Activated CD4-positive, alpha-beta T cell treated with anti-CD3 and anti-CD28 coated beads for 36 hours (primary cell): ENCODE measurements around the gene TMEM140. TPM values are rescaled to one million over a fixed set of nuclear protein-coding genes. Genes with fewer than 3 reads are reported as not detected.

Experiments
- ATAC-seq: fragments of 200-7000 bp; cut with Tn5 transposase; one replicate; pipeline ENCODE4 v1.10.0; 2021; ENCODE audit warnings: mild to moderate bottlenecking, moderate library complexity
- CTCF ChIA-PET: fragments of 350-600 bp; sonication (Branson Sonifier 250); formaldehyde crosslinking; loops from one replicate; lab custom pipeline; 2021; ENCODE audit warnings: antibody characterized with exemption; lab: Charles Lee
- POLR2A ChIA-PET: fragments of 350-600 bp; sonication (Branson Sonifier 250); formaldehyde crosslinking; loops from one replicate; lab custom pipeline; 2021; ENCODE audit warnings: antibody characterized with exemption, inconsistent platforms; lab: Charles Lee
- DNase-seq: peaks from one replicate; pipeline ENCODE4 v3.0.0-alpha.2; 2020
- H3K27ac Mint-ChIP-seq: one replicate; pipeline ENCODE4 v1.8.0; 2021; ENCODE audit warnings: mixed read lengths
- H3K27me3 Mint-ChIP-seq: one replicate; pipeline ENCODE4 v1.8.0; 2021; ENCODE audit warnings: mixed read lengths
- H3K36me3 Mint-ChIP-seq: one replicate; pipeline ENCODE4 v1.8.0; 2021; ENCODE audit warnings: low read depth, mixed read lengths
- H3K4me1 Mint-ChIP-seq: one replicate; pipeline ENCODE4 v1.8.0; 2021; ENCODE audit warnings: mixed read lengths
- H3K4me3 Mint-ChIP-seq: one replicate; pipeline ENCODE4 v1.8.0; 2021; ENCODE audit warnings: mild to moderate bottlenecking, moderate library complexity, mixed read lengths
- H3K9me3 Mint-ChIP-seq: one replicate; pipeline ENCODE4 v1.8.0; 2021; ENCODE audit warnings: low read depth, mixed read lengths
- intact Hi-C, 2 experiments: fragments of 100-400 bp; cut with DNase I in 1 of 2; cut with micrococcal nuclease in 1 of 2; formaldehyde crosslinking; loops; one replicate each; pipeline versions ENCODE4 v1.14.2 to v1.15.1; 2022 to 2024; cut with DNase I, micrococcal nuclease
- total RNA-seq, 2 experiments: library from RNA; stranded (reverse); gene quantifications; one replicate each; pipeline ENCODE4 v1.2.3, GENCODE V29; 2021

TMEM140 gene
- total RNA-seq, 2 experiments from 2014 or later = 10.8 to 12.1 TPM

- Mint-ChIP-seq H3K27me3 (no peaks in the 10 kb centered on the region), H3K9me3 (peaks cover 9% of the 10 kb centered on the region), H3K4me1 (no peaks in the 10 kb centered on the region), H3K4me3 (no peak overlapping the region), H3K27ac (no peak overlapping the region), H3K36me3 (peaks cover 7% of the 10 kb centered on the region)
- DNase-seq (no peak), ATAC-seq (no peak)
- intact Hi-C loops = no loop called here
- POLR2A ChIA-PET = no interaction called here
- CTCF ChIA-PET = interaction anchor here (0.7 to 1.0 kb wide), 2 partner anchors 9 to 40 kb away, joined by 3 read pairs; no protein-coding TSS in a partner anchor
Observed at GRCh38 chr7:135128931-135129330, 18.9 kb upstream of the TMEM140 start.

GRCh38 chr7:135129579-135129978, 18.3 kb upstream of the TMEM140 start:
- POLR2A ChIA-PET = no interaction called here
- no peak overlapping the region for H3K4me3 Mint-ChIP-seq
- H3K9me3 Mint-ChIP-seq = peaks cover 9% of the 10 kb centered on the region
- no peak for DNase-seq
- no peaks in the 10 kb centered on the region for H3K27me3 Mint-ChIP-seq
- no peaks in the 10 kb centered on the region for H3K4me1 Mint-ChIP-seq
- intact Hi-C loops = no loop called here
- H3K36me3 Mint-ChIP-seq = peaks cover 7% of the 10 kb centered on the region
- no peak overlapping the region for H3K27ac Mint-ChIP-seq
- ATAC-seq = no peak
- CTCF ChIA-PET = interaction anchor here (0.7 kb wide), 2 partner anchors 30 to 39 kb away, joined by 3 read pairs; no protein-coding TSS in a partner anchor

GRCh38 chr7:135143885-135144668, 3.8 kb upstream of the TMEM140 start:
- ATAC-seq (no peak), DNase-seq (no peak)
- Mint-ChIP-seq H3K9me3 (peaks cover 4% of the 10 kb centered on the region), H3K4me1 (peaks cover 28% of the 10 kb centered on the region), H3K36me3 (peaks cover 4% of the 10 kb centered on the region), H3K27ac (no peak overlapping the region), H3K4me3 (no peak overlapping the region), H3K27me3 (no peaks in the 10 kb centered on the region)
- CTCF ChIA-PET = interaction anchor here (0.6 to 1.0 kb wide), 4 partner anchors 14 to 631 kb away, joined by 3 read pairs; no protein-coding TSS in a partner anchor
- POLR2A ChIA-PET = no interaction called here
- intact Hi-C loops = no loop called here

- peaks cover 52% of the 10 kb centered on the region for H3K4me1 Mint-ChIP-seq
Observed at GRCh38 chr7:135147341-135147898, 452 bp upstream of the TMEM140 start.

DNA sequence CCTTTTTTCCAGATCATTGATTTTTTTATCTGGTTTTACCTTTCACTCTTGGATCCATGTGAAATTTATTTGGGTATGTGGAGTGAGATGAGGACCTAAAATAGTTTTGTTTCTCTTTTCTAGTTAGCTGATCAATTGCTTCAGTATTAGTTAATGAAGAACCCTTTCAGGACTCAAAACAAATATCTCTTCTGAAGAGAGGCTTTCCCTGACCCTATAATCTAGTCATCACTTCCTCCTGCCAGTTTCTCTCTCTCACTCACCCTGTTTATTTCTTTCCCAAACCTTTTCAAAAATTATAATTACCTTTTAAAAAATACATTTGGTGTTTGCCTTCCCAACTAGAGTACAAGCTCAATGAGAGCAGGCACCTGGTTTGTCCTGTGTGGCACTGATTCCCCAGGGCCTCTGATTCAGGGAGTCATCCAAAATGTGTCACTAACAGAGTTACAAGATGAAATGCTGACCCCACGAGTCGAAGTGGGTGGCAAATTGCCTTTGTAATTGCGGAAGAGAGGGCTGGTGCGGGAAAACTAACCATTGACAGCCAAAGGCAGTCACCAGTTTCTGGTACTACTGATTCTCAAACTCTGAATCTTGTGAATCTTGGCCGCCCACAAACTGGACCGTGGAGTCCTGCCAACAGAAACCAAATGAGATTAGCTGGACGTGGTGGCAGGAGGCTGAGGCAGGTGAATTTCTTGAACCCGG, 2.4 kb downstream of the TMEM140 start:
- Mint-ChIP-seq H3K27ac (no peak overlapping the region), H3K9me3 (peaks cover 20% of the 10 kb centered on the region), H3K27me3 (no peaks in the 10 kb centered on the region), H3K4me3 (peak overlapping the region; percentile 79), H3K36me3 (peaks cover 42% of the 10 kb centered on the region), H3K4me1 (peaks cover 60% of the 10 kb centered on the region)
- ATAC-seq (no peak), DNase-seq (no peak)
- ChIA-PET POLR2A (interaction anchor here (1.2 kb wide), 1 partner anchor 14 kb away, joined by 4 read pairs; no protein-coding TSS in a partner anchor), CTCF (interaction anchor here (1.1 kb wide), 1 partner anchor 11 kb away, joined by 4 read pairs; no protein-coding TSS in a partner anchor)
- intact Hi-C loops = no loop called here

More at GRCh38 chr7:135147341-135147898, 452 bp upstream of the TMEM140 start:
- Mint-ChIP-seq H3K9me3 (no peaks in the 10 kb centered on the region), H3K27me3 (no peaks in the 10 kb centered on the region), H3K36me3 (peaks cover 15% of the 10 kb centered on the region), H3K27ac (peak overlapping the region; percentile 92), H3K4me3 (peak overlapping the region; percentile 79)
- ATAC-seq (peak; percentile 33), DNase-seq (no peak)
- intact Hi-C loops = loop anchor here (1.0 to 5.0 kb wide), 5 partner anchors 63 to 500 kb away; partner anchors contain the start of genes BPGM (in 2 of the 2), AGBL3 (in 1 of the 2), CNOT4 (in 1 of the 2) and WDR91 (in 1 of the 2)
- ChIA-PET POLR2A (interaction anchor here (0.9 to 1.4 kb wide), 3 partner anchors 11 to 161 kb away, joined by 3 to 10 read pairs (median 4); partner anchors contain the start of genes AGBL3 and CYREN), CTCF (interaction anchor here (0.9 to 2.7 kb wide), 8 partner anchors 11 to 480 kb away, joined by 3 to 12 read pairs (median 4); partner anchors contain the start of gene CYREN)

DNA sequence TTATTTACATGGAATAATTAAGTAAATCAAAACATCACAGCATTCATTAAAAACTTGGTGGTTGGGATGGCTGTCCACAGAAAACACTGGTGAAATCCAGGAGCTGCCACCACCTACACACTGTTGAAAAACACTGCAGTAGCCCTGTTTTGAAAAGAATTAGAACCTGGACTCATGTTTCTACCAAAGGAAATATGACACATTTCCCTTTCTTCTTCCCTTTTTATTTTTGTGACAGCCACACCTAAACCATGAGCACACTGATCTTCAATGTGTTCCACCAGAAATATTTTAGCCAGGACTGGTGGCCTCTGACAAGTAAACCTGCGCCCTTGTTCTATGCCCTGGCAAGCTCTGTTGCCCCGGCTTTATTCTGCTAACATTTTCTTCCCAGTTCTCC, 3.3 kb downstream of the TMEM140 start:
- intact Hi-C loops = no loop called here
- no peaks in the 10 kb centered on the region for H3K27me3 Mint-ChIP-seq
- no peak for DNase-seq
- H3K27ac Mint-ChIP-seq = peak overlapping the region; percentile 3
- H3K4me3 Mint-ChIP-seq = no peak overlapping the region
- POLR2A ChIA-PET = interaction anchor here (1.2 kb wide), 1 partner anchor 13 kb away, joined by 4 read pairs; no protein-coding TSS in a partner anchor
- H3K36me3 Mint-ChIP-seq = peaks cover 47% of the 10 kb centered on the region
- peaks cover 27% of the 10 kb centered on the region for H3K9me3 Mint-ChIP-seq
- peaks cover 53% of the 10 kb centered on the region for H3K4me1 Mint-ChIP-seq
- CTCF ChIA-PET = interaction anchor here (0.6 to 1.1 kb wide), 4 partner anchors 10 to 503 kb away, joined by 3 to 4 read pairs (median 3); no protein-coding TSS in a partner anchor
- ATAC-seq = no peak

- peaks cover 51% of the 10 kb centered on the region for H3K36me3 Mint-ChIP-seq
- no peak for ATAC-seq
- intact Hi-C loops = no loop called here
- ChIA-PET CTCF (interaction anchor here (0.6 to 1.1 kb wide), 4 partner anchors 32 to 503 kb away, joined by 3 read pairs; no protein-coding TSS in a partner anchor), POLR2A (interaction anchor here (0.6 to 1.2 kb wide), 2 partner anchors 12 to 440 kb away, joined by 3 to 4 read pairs; no protein-coding TSS in a partner anchor)
- H3K4me3 Mint-ChIP-seq = no peak overlapping the region
- H3K27ac Mint-ChIP-seq = peak overlapping the region; percentile 23
- no peak for DNase-seq
- no peaks in the 10 kb centered on the region for H3K27me3 Mint-ChIP-seq
- H3K4me1 Mint-ChIP-seq = peaks cover 49% of the 10 kb centered on the region
- H3K9me3 Mint-ChIP-seq = peaks cover 31% of the 10 kb centered on the region
Observed at GRCh38 chr7:135151533-135151932, 3.7 kb downstream of the TMEM140 start.

DNA sequence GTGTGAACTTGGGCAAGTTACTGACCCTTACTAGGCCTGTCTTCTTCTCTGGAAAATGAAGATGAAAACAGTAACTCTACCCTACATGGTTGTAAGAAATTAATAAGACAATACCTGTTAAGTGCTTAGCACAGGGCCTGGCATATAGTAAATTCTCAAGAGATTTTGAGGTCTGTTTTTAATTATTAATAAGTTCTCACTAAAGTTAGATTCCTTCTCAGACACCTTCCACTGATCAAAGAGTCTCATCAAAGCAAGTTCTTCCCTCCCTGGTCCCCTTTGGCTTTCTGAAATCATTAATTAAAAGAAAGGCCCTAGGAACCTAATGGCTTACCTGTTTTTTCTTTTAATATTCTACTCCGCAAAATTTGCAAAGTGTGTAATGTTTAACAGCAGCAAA, 4.6 kb downstream of the TMEM140 start:
- DNase-seq (no peak), ATAC-seq (no peak)
- POLR2A ChIA-PET = no interaction called here
- H3K4me1 Mint-ChIP-seq = peaks cover 46% of the 10 kb centered on the region
- CTCF ChIA-PET = interaction anchor here (0.8 kb wide), 1 partner anchor 165 kb away, joined by 3 read pairs; no protein-coding TSS in a partner anchor
- no peaks in the 10 kb centered on the region for H3K27me3 Mint-ChIP-seq
- no peak overlapping the region for H3K27ac Mint-ChIP-seq
- H3K36me3 Mint-ChIP-seq = peaks cover 61% of the 10 kb centered on the region
- H3K9me3 Mint-ChIP-seq = peaks cover 38% of the 10 kb centered on the region
- no peak overlapping the region for H3K4me3 Mint-ChIP-seq
- intact Hi-C loops = no loop called here

DNA sequence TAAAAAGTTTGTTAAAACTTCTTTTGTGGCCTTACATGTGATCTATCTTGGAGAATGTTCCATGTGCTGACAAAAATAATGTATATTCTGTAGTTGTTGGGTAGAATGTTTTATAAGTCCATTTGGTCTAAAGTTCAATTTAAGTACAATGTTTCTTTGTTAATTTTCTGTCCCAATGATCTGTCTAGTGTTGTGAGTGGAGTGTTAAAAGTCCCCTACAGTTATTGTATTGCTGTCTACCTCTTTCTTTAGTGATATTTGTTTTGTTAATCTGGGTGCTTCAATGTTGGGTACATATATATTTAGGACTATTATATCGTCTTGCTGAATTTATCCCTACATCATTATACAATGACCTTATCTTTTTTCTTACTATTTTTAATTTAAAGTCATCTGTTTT, 6.9 kb downstream of the TMEM140 start:
- H3K36me3 Mint-ChIP-seq = peaks cover 69% of the 10 kb centered on the region
- H3K27me3 Mint-ChIP-seq = no peaks in the 10 kb centered on the region
- H3K4me1 Mint-ChIP-seq = peaks cover 45% of the 10 kb centered on the region
- DNase-seq = no peak
- CTCF ChIA-PET = interaction anchor here (1.0 kb wide), 1 partner anchor 14 kb away, joined by 4 read pairs; no protein-coding TSS in a partner anchor
- POLR2A ChIA-PET = no interaction called here
- H3K4me3 Mint-ChIP-seq = no peak overlapping the region
- intact Hi-C loops = no loop called here
- no peak overlapping the region for H3K27ac Mint-ChIP-seq
- peaks cover 40% of the 10 kb centered on the region for H3K9me3 Mint-ChIP-seq
- ATAC-seq = no peak

DNA sequence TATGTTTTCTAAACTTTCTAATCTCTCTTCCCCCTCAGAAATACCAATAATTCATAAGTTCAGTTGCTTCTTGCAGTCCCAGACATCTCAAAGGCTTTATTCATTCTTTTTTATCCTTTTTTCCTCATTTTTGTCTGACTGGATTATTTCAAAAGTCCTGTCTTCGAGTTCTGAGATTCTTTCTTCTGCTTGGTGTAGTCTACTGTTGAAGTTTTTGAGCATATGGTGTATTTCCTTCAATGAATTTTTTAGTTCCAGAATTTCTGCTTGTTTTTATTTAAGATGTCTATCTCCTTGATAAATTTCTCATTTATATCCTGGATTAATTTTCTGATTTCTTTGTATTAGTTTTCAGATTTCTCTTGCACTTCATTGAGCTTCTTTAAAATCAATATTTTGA, 8.4 kb downstream of the TMEM140 start:
- intact Hi-C loops = no loop called here
- ChIA-PET CTCF (interaction anchor here (0.5 kb wide), 1 partner anchor 55 kb away, joined by 3 read pairs; the partner anchor contains the start of gene WDR91), POLR2A (interaction anchor here (0.7 kb wide), 1 partner anchor 724 kb away, joined by 4 read pairs; no protein-coding TSS in a partner anchor)
- Mint-ChIP-seq H3K36me3 (peaks cover 75% of the 10 kb centered on the region), H3K4me1 (peaks cover 45% of the 10 kb centered on the region), H3K9me3 (peaks cover 40% of the 10 kb centered on the region), H3K4me3 (no peak overlapping the region), H3K27ac (no peak overlapping the region), H3K27me3 (no peaks in the 10 kb centered on the region)
- ATAC-seq = no peak
- DNase-seq = no peak
